NB4 (cell line): ENCODE measurements around the gene RRP36.
A peak's percentile ranks its signal among the peaks of the same experiment; 100 is the strongest.

Experiments
- DNase-seq: peaks from one replicate; pipeline ENCODE4 v3.0.0; 2010; ENCODE audit warnings: low read depth
- H3K4me3 ChIP-seq: one replicate; pipeline ENCODE4 v1.5.1; 2011; ENCODE audit warnings: mild to moderate bottlenecking, low read depth, low read length, moderate library complexity
- MYC ChIP-seq: IDR thresholded peaks from 2 replicates; pipeline ENCODE4 v1.6.1; 2011; ENCODE audit warnings: low read depth, low read length
- POLR2A ChIP-seq: IDR thresholded peaks from 2 replicates; pipeline ENCODE4 v1.6.1; 2011; ENCODE audit warnings: mild to moderate bottlenecking; ENCODE audit not compliant: insufficient read length; ENCODE audit errors: extremely low read depth
- TF ChIP-seq, protein P1 (sequence below): IDR thresholded peaks from 2 replicates; pipeline ENCODE4 v1.6.1; 2011; ENCODE audit warnings: low read depth, low read length
- TF ChIP-seq, protein P2 (sequence below): IDR thresholded peaks from one replicate; pipeline ENCODE4 v1.5.1; 2012; ENCODE audit warnings: low read depth, low read length

RRP36 gene

DNA sequence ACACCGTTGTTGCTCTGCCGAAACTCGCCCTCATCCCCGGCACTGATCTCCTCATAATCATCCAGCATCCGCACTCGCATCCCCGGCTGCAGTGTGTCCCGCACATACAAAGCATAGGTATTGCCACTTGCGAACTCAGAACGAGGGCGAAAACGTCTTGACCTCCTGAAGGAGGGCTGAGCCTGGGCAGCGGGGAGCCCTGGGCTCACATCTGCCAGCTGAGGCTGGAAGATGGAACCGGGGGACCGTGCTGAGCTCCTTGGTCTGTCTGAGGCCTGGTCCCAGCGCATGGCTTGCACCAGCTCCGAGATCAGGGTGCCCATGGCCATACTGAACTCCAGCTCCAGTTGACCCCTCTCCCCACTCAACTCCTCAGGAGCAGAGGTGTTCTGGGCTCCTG lies 29.6 kb downstream of the RRP36 start:
- no peak for DNase-seq
- no peak for TF ChIP-seq POLR2A
- TF ChIP-seq, protein P1, sequence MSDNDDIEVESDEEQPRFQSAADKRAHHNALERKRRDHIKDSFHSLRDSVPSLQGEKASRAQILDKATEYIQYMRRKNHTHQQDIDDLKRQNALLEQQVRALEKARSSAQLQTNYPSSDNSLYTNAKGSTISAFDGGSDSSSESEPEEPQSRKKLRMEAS = no peak
- no peak for TF ChIP-seq MYC
- TF ChIP-seq, protein P2, sequence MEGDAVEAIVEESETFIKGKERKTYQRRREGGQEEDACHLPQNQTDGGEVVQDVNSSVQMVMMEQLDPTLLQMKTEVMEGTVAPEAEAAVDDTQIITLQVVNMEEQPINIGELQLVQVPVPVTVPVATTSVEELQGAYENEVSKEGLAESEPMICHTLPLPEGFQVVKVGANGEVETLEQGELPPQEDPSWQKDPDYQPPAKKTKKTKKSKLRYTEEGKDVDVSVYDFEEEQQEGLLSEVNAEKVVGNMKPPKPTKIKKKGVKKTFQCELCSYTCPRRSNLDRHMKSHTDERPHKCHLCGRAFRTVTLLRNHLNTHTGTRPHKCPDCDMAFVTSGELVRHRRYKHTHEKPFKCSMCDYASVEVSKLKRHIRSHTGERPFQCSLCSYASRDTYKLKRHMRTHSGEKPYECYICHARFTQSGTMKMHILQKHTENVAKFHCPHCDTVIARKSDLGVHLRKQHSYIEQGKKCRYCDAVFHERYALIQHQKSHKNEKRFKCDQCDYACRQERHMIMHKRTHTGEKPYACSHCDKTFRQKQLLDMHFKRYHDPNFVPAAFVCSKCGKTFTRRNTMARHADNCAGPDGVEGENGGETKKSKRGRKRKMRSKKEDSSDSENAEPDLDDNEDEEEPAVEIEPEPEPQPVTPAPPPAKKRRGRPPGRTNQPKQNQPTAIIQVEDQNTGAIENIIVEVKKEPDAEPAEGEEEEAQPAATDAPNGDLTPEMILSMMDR = no peak
- no peak overlapping the region for H3K4me3 ChIP-seq

- H3K4me3 ChIP-seq = peak overlapping the region; percentile 77
- no peak for TF ChIP-seq POLR2A
- DNase-seq = no peak
Observed at GRCh38 chr6:43052225-43052841, 30.9 kb downstream of the RRP36 start.

- peak; percentile 56 for DNase-seq
- TF ChIP-seq, protein P1 = no peak
- TF ChIP-seq, protein P2 = no peak
- no peak for TF ChIP-seq MYC
- no peak for TF ChIP-seq POLR2A
- peak overlapping the region; percentile 77 for H3K4me3 ChIP-seq
Observed at GRCh38 chr6:43052842-43053544, 31.6 kb downstream of the RRP36 start.

- H3K4me3 ChIP-seq = peak within 1 kb of the TSS; percentile 77
- DNase-seq = peak; percentile 96
- TF ChIP-seq, protein P1 = peak; percentile 79
- peak; percentile 84 for TF ChIP-seq MYC
- TF ChIP-seq, protein P2 = no peak
- peak; percentile 78 for TF ChIP-seq POLR2A
Observed at GRCh38 chr6:43053545-43054205, 32.3 kb downstream of the RRP36 start, which contains the start of gene CUL7. Gene CUL7 (minus strand): TSS chr6:43053851. CDS start chr6:43052788, 1,063 bp downstream.

- TF ChIP-seq, protein P2 = no peak
- TF ChIP-seq, protein P1 = no peak
- no peak for TF ChIP-seq POLR2A
- TF ChIP-seq MYC = no peak
- no peak for DNase-seq
- peak overlapping the region; percentile 77 for H3K4me3 ChIP-seq
Observed at GRCh38 chr6:43054206-43054943, 33.0 kb downstream of the RRP36 start.

- TF ChIP-seq, protein P1 = no peak
- TF ChIP-seq, protein P2 = no peak
- no peak for TF ChIP-seq POLR2A
- TF ChIP-seq MYC = no peak
- H3K4me3 ChIP-seq = no peak overlapping the region
- no peak for DNase-seq
Observed at GRCh38 chr6:43055966-43056365, 34.5 kb downstream of the RRP36 start.
